ENCODE measurements around the gene TENT5C.
A peak's percentile ranks its signal among the peaks of the same experiment; 100 is the strongest.

The TENT5C gene

DNA sequence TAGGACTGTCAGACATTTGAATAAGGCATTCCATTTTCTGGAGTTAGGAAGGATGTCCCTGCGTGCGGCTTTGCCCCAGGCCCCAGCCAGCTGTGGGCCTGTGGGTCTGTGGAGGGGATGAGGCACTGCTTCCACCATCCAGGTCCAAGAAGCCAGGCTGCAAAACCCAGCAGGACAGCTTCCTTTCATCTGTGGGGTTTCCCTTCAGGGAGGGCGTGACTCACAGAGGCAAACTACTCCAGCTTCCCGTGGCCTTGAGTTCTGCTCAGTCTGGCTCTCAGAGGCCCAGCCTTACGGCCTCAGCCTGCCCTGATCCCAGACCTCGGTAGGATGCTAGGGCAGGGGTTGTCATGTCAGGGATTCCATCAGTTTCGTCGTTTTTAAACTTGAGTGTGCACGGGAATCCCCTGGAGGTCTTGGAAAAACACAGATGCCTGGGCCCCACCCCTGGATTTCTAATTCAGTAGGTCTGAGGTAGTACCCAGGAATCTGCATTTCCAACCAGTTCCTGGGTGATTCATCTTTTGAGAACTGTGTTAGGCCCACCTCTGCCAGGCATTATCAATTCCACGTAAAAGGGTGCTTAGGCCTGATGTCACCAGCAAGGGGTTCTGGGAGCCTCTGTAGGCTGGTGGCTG is 32.3 kb upstream of the TENT5C start:
- peak in 1 of 5 experiments; percentile 23 for DNase-seq

DNA sequence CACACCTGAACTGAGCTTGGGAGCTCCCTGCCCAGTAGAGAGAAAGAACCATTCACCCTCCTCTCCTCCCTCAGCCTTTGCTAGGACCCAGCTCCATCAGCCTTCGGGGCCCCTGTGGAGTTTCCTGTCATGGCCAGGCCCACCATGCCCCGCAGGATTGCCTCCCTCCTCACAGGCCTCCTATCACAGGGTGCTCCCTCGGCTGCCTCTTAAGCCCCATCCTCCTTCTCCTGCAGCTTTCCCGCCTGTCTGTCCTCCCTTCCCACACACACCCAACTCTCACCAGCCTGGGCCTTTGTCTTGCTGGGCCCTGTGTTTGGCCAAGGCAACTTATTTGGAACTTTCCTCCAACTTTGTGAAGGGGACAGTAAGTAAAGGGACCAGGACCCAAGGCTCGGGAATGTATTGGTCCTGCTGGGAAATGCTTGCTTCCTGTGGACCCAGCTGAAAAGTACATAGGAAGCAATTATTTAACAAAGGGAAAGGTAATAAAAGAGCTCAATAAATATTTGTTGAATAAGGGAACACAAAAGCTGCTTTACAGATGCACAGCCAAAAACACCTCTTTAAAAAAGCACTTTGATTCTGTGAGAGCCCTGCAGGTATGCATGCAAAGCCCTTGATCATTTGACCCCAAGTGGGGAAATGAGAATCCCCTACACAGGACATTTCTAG is 31.6 kb upstream of the TENT5C start:
- no peak for DNase-seq

- DNase-seq, result no peak
Measured at GRCh38 chr1:117575586-117576225, 30.1 kb upstream of the TENT5C start.

GRCh38 chr1:117576236-117576635 is 29.6 kb upstream of the TENT5C start:
- DNase-seq, result no peak

DNA sequence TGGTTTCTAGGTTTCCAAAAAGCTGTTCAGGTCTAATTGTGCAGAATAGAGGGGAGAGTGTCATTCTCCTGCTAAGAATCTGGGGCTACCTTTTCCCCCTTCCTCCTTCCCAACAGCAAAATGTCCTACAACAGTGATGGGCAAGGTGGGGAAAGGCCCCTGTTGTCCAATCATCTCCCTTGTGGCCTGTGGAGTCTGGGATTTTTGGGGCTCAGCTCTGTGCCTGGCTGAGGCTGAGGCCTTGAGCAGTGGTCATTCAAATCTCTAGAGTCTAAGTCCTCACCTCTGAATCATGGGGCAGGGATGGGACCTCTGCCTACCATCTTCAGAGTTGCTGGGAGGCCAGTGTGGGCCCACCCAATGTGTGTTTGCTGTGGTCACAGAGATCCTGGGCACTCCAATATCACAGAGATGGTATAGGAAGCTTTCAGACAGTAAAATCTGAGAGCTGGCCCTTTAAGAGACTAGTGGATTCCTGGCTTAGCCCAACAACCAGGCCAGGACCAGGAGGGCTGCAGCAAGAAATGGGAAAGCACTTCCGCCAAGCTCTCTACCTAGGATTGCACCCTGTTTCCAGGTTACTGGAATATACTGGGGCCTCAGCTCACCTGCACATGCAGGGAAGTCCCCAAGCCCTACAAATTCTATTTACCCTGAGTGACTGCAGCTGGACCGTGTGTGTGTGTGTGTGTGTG is 28.5 kb upstream of the TENT5C start:
- no peak for DNase-seq

DNA sequence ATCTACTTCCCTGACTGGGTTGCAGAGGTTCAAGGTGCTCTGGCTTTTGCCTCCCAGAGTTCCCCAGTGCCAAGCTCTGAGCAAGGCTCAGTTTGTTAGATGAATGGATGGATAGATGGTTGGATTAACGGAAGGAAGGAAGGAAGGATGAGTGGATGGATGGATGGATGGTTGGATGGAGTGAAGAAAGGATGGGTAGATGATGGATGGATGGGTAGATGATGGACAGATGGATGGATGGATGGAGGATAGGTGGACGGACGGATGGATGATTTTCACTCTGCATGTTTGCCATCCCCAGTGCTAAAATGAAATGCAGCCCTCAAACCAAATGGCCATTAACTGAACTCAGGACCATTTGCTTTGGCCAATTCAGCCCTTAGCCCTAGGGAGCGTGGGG is 27.4 kb upstream of the TENT5C start:
- DNase-seq, result no peak

DNA sequence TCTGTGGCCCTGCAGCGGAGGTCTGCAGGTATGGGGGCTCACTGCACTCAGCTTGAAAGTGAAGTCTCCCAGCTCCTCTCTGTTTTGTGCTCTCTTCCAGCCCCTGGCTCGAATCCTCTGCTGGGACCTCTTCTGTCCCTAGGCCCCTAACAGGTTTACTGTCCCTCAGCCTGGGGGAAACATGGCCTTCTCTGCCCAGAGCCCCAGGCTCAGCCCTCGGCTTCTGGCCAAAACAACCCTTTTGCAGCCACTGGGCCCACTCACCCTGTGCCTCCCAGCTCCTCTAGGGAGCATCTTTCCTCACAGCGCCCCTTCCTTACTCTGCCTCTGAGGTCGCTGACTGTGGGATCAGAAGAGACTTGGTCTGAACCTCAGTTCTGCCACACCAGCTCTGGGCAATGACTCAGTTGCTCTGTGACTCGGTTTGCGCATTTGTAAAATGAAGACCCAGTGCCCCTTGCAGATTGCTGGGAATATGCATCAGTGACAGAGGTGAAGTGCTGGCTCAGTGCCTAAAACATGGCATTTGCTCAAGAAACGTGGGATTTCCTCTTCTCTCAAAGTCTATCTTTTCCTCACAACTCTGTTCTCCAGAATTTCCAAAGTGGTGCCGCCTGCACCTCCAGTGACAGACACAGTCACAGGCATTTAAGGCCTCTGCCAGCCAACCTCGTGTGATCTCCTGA is 26.5 kb upstream of the TENT5C start:
- no peak for DNase-seq

GRCh38 chr1:117580436-117580835 is 25.4 kb upstream of the TENT5C start:
- DNase-seq, result no peak

DNA sequence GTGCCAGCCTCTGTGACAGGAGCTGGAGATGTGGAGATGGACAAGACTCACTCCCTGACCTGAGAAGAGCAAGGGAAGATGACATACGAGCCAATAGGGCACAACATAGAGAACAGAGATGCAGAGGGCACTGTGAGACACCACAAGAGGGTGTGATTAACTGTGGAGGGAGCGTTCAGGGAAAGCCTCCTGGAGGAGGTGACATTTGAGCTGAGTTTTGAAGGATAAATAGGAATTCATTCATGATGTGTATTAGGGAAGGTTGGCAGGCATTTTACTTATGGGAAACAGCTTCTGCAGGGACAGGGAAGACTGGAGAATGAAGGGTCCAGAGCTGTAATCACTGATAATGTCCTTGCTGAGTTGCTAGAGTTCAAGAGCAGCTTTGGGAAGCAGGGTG is 25.0 kb upstream of the TENT5C start:
- DNase-seq, result no peak

DNA sequence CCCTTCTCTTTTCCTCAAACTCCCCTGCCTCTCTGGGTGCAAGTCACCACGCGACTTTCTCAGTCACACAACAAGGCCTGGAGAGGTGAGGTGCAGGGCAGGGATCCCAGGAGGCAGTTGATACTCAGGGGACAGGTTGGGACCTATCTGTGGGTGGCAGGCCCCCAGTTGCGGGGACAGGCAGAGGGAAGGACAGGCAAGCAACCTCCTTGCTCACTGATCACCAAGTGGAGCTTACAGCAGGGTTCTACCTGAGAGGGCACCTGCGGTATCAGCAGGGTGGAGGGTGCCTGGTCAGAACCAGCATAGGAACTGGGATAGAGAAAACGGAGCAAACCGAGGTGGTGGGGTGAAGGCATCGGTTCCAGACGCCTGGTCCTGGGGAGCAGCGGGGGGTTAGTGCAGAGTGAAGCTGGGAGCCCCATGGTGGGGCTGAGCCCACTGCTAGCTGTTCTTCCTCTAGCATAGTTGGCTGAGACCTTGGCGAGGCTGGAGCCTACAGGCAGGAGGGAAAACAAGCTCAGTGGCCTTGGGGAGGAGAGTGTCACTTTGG is 24.4 kb upstream of the TENT5C start:
- no peak for DNase-seq

GRCh38 chr1:117582451-117582850 is 23.4 kb upstream of the TENT5C start:
- DNase-seq, result no peak

- no peak for DNase-seq
Measured at GRCh38 chr1:117583247-117583646, 22.6 kb upstream of the TENT5C start.

DNA sequence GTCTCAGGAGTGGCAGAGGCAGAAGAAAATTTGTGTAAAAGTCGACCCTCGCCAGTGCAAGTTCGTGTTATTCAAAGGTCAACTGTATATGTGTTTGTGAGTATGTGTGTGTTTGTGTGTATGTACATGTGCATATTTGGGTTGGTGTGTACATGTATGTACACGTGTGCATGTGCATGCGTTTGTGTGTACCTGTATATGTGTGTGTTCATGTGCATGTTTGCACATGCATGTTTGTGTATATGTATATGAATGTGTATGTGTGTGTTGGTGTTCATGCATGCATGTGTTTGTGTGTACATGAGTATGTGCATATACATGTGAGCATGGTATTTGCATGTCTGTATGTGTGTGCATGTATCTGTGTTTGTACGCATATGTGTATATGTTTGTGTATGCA is 21.7 kb upstream of the TENT5C start:
- DNase-seq, result no peak

GRCh38 chr1:117585086-117585485 is 20.8 kb upstream of the TENT5C start:
- DNase-seq, result no peak

DNA sequence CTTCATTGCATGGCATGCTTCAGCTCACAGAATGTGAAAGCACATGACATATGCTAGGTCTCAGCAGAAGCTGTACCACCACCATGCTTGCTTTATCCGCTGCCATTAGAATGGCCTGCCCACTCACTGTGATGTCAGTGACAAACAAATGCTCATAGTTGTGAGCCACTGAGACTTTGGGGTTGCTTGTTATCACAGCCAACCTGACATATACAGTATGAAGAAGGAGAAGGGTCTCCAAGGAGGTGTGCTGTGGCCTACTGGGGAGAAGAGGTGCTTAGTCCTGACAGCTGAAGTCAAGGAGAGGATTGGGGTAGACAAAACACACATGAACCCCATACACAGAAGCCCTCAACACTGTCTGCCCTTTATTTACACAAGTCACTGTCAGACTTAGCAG is 19.5 kb upstream of the TENT5C start:
- DNase-seq, result no peak

GRCh38 chr1:117586747-117587498 is 18.9 kb upstream of the TENT5C start:
- no peak for DNase-seq

- DNase-seq, result no peak
Measured at GRCh38 chr1:117587499-117588356, 18.1 kb upstream of the TENT5C start.

GRCh38 chr1:117589544-117589943 is 16.3 kb upstream of the TENT5C start:
- DNase-seq, result no peak

DNA sequence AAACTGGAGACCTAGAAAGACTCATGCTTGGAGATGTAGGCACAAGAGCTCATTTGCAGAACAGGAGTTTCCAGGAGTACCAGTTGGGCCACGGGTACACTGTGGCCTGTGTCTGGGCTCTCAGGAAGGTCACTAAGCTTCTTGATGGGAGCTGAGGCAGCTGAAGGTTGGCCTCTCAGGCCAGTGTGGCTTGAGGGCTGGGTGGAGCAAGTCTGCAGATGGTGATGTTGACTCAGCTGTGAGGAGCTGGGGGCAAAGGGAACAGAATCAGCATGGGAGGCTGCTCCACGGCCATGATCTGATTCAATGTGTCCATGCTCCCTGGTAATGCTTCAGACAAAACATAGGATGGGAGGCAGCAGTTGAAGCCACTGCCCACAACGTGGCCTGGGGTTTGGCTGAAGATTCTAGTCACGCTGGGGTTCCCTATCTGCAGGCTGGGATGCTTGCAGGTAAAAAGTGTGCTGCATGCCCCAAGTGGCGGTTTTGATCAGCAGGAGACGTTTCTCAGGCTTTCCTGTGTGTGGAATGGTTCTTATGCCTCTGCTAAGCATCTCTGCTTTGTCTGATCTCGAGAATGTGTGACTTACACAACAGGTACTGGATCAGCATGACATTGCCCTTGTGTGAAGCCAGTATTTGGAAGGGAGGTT is 15.4 kb upstream of the TENT5C start:
- DNase-seq, result no peak

GRCh38 chr1:117591252-117591651 is 14.6 kb upstream of the TENT5C start:
- no peak for DNase-seq

Measured in T-helper 2 cell (primary cell).